Cardiac fibroblast (primary cell): Measurements from ENCODE around the gene SLC38A2.
"Not testable (repeated sequence)": the region's sequence is repeated elsewhere in the genome, so short reads cannot be mapped to it uniquely, and the experiment has no call there.

ENCODE experiments used
- DNase-seq, 2 donors: peaks; one replicate each; pipeline versions ENCODE4 v3.0.0 to v3.0.0-alpha.2; 2010; ENCODE audit warnings: low read depth in 2 of 2
- H3K4me3 ChIP-seq, 2 donors: replicated peaks in 1 of 2; 1 replicate in 1 of 2; 2 replicates in 1 of 2; pipeline ENCODE4 v1.5.1; 2011; ENCODE audit warnings: low read depth in 2 of 2, low read length in 2 of 2, mild to moderate bottlenecking in 2 of 2, moderate library complexity in 1 of 2
- TF ChIP-seq, protein P1 (sequence below): IDR thresholded peaks from one replicate; pipeline ENCODE4 v1.5.1; 2011; ENCODE audit warnings: low read depth, mild to moderate bottlenecking, low read length, inconsistent platforms

SLC38A2 gene

DNA sequence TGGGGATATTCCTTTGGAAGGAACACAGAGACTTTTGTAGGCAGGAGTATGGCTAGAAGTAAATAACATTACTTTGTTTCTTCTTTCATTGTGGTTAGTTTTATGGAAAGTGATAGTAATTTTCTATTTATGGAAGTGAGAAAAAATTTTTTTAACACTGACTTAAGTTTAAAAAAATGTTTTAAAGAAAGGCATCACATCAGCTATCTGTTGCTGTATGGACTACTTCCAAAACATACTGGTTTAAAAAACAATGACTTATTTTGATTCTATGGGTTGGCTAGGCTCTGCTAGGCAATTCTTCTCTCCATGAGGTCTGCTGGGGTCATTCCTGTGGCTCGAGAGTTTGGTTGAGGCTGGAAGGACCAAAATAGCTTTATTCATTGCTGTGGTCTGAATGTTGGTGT, 31.7 kb upstream of the SLC38A2 start:
- TF ChIP-seq, protein P1, sequence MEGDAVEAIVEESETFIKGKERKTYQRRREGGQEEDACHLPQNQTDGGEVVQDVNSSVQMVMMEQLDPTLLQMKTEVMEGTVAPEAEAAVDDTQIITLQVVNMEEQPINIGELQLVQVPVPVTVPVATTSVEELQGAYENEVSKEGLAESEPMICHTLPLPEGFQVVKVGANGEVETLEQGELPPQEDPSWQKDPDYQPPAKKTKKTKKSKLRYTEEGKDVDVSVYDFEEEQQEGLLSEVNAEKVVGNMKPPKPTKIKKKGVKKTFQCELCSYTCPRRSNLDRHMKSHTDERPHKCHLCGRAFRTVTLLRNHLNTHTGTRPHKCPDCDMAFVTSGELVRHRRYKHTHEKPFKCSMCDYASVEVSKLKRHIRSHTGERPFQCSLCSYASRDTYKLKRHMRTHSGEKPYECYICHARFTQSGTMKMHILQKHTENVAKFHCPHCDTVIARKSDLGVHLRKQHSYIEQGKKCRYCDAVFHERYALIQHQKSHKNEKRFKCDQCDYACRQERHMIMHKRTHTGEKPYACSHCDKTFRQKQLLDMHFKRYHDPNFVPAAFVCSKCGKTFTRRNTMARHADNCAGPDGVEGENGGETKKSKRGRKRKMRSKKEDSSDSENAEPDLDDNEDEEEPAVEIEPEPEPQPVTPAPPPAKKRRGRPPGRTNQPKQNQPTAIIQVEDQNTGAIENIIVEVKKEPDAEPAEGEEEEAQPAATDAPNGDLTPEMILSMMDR, result no peak
- DNase-seq, result peak; percentile 73 to 91
- no peak overlapping the region for H3K4me3 ChIP-seq

DNA sequence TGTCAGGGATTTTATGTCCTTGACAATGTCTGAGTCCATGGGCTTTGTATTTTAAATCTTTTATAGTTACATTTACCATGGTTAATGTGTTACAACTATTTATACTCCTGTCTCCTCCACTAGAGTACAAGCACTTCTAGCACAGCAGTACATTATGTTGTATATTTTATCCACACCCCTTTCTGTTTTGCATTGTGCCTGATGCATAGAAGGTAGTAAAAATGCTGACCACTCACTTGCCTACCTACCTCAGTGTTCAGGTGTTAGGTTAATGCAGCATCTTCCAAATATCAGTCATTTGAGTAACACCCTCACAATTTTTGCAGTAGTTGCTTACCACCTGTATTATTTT, 31.1 kb upstream of the SLC38A2 start:
- TF ChIP-seq, protein P1, result no peak
- no peak for DNase-seq
- no peak overlapping the region for H3K4me3 ChIP-seq

DNA sequence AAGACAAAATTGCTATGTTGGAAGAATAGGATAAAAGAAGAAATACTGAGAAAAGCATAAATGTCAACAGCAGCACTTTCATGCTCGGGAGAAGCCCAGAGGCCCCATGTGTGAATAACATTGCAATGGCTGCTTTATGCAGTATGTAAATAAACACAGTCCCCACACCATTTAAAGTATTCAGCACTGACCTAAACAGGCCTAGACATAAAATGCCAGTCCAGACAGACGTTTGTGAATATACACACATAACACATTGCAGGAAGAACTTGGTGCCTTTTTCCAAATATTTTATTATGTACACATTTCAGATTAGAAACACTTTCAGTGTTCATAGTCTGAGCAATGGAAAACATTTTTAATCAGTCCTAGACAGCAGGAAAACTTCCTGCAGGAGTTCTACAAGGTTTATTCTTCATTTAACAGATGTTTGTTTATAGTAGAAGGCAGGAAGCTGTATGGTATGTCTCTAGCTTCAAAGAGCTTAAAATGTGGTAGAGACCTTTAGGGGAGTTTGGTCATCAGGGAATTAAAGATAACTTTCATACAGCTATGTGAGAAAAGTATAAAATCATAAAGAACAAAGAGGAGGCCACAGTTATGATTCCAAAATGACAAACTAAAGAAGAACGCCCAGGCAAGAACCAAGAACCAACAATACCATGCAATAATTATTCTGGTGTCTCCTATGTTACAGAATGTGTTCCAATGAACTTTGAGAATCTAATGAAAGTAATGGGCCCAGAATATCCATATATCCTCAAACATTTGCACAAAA, 30.6 kb upstream of the SLC38A2 start:
- no peak for DNase-seq
- TF ChIP-seq, protein P1, result no peak
- no peak overlapping the region for H3K4me3 ChIP-seq

DNA sequence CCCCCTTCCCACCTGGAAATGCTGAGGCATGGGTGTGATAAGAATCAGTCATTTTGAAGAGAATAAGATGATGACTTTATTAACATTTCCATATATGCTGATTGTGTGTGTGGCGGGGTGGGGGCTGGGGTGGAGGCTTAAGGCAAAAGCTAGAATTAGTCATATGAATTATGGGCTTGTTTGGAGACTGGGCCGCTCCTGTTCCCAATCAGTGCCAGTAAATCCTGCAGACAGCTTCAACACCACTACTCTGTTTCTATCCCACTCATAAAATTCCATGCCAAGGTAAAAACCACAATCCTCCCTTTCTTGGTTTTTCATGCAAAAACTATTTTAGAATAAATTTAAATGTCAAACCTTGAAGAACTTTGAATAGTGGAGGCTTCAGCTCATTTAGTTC, 29.9 kb upstream of the SLC38A2 start:
- TF ChIP-seq, protein P1, result no peak
- no peak overlapping the region for H3K4me3 ChIP-seq
- DNase-seq, result peak; percentile 59 to 94

DNA sequence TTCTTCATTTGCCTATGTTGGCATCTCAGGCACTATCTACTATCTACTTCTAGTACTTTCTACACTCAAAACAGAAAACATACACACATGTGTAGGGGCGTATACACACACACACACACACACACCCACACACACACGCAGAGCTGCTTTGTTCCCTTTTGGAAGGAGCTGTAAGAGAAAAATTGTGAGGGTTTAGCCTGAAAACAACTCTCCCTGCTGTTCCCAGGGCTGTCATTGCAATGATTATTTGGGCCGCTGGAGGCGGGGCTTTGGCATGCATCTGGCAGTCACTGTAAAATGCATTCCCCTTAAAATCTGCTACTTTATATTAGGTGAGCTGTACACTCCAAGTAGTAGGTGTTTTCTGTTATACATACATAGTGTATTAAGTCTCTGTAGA, 29.1 kb upstream of the SLC38A2 start:
- peak; percentile 52 to 87 for DNase-seq
- H3K4me3 ChIP-seq, result no peak overlapping the region
- TF ChIP-seq, protein P1, result peak; percentile 50

DNA sequence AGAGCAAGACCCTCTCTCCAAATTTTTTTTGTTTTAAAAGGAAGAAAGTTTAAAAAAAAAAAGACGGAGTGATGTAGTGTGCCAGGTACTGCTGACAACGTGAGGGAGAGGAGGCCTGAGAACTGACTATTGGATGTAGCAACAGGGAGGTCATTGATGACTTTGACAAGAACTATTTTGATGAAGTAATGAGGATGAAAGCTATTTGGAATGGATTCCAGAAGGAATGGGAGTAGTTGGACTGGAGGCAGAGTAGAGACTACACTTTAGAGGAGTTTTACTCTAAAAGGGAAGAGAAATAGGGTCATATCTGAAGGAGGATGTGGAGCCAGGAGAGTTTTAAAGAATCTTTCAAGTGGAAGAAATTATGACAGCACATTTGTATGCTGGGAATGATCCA, 27.8 kb upstream of the SLC38A2 start:
- peak in 1 of 2 donors; percentile 57 for DNase-seq
- no peak overlapping the region for H3K4me3 ChIP-seq
- TF ChIP-seq, protein P1, result no peak

DNA sequence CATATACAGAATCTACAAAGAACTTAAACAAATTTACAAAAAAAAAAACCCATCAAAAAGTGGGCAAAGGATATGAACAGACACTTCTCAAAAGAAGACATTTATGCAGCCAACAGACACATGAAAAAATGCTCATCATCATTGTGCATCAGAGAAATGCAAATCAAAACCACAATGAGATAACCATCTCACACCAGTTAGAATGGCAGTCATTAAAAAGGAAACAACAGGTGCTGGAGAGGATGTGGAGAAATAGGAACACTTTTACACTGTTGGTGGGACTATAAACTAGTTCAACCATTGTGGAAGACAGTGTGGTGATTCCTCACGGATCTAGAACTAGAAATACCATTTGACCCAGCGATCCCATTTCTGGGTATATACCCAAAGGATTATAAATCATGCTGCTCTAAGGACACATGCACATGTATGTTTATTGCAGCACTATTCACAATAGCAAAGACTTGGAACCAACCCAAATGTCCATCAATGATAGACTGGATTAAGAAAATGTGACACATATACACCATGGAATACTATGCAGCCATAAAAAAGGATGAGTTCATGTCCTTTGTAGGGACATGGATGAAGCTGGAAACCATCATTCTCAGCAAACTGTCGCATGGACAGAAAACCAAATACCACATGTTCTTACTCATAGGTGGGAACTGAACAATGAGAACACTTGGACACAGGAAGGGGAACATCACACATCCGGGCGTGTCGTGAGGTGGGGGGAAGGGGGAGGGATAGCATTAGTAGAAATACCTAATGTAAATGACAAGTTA, 27.1 kb upstream of the SLC38A2 start:
- DNase-seq, H3K4me3 ChIP-seq: not testable (repeated sequence)
